ENCODE measurements around the gene SERBP1. TPM values are rescaled to one million over a fixed set of nuclear protein-coding genes. Genes with fewer than 3 reads are reported as not detected.

The SERBP1 gene
- total RNA-seq, 1 donor from 2014 or later = 135 TPM

GRCh38 chr1:67368046-67368514 lies 62.1 kb downstream of the SERBP1 start:
- ATAC-seq = no peak

GRCh38 chr1:67367370-67368045 lies 62.7 kb downstream of the SERBP1 start:
- no peaks in the 10 kb centered on the region for H3K27me3 ChIP-seq (ENCODE audit: low read depth)
- no peak overlapping the region for H3K27ac ChIP-seq
- no peaks in the 10 kb centered on the region for H3K9me3 ChIP-seq
- no peak for TF ChIP-seq CTCF (IDR thresholded peaks at IDR 0.05)
- no peak overlapping the region for H3K4me3 ChIP-seq
- no peak for DNase-seq
- intact Hi-C loops (cut with DNase I) = no loop called here
- ATAC-seq = no peak
- H3K4me1 ChIP-seq = no peaks in the 10 kb centered on the region
- no peaks in the 10 kb centered on the region for H3K36me3 ChIP-seq

More at GRCh38 chr1:67368046-67368514, 62.1 kb downstream of the SERBP1 start:
- Histone ChIP-seq H3K4me3 (no peak overlapping the region), H3K27ac (no peak overlapping the region), H3K36me3 (no peaks in the 10 kb centered on the region), H3K9me3 (no peaks in the 10 kb centered on the region), H3K4me1 (no peaks in the 10 kb centered on the region), H3K27me3 (ENCODE audit: low read depth) (no peaks in the 10 kb centered on the region)
- no peak for DNase-seq
- no peak for TF ChIP-seq CTCF (IDR thresholded peaks at IDR 0.05)
- intact Hi-C loops (cut with DNase I) = no loop called here

GRCh38 chr1:67361641-67362040 lies 68.6 kb downstream of the SERBP1 start:
- intact Hi-C loops (cut with DNase I) = no loop called here
- H3K36me3 ChIP-seq = no peaks in the 10 kb centered on the region
- H3K27me3 ChIP-seq (ENCODE audit: low read depth) = no peaks in the 10 kb centered on the region
- no peak overlapping the region for H3K4me3 ChIP-seq
- no peak for DNase-seq
- no peak overlapping the region for H3K27ac ChIP-seq
- no peaks in the 10 kb centered on the region for H3K9me3 ChIP-seq
- no peak for TF ChIP-seq CTCF (IDR thresholded peaks at IDR 0.05)
- no peak for ATAC-seq
- no peaks in the 10 kb centered on the region for H3K4me1 ChIP-seq

GRCh38 chr1:67359592-67359991 lies 70.6 kb downstream of the SERBP1 start:
- Histone ChIP-seq H3K27ac (no peak overlapping the region), H3K4me1 (no peaks in the 10 kb centered on the region), H3K27me3 (ENCODE audit: low read depth) (no peaks in the 10 kb centered on the region), H3K36me3 (no peaks in the 10 kb centered on the region), H3K4me3 (no peak overlapping the region), H3K9me3 (no peaks in the 10 kb centered on the region)
- DNase-seq (no peak), ATAC-seq (no peak)
- no peak for TF ChIP-seq CTCF (IDR thresholded peaks at IDR 0.05)
- intact Hi-C loops (cut with DNase I) = loop anchor here (5.0 kb wide), 1 partner anchor 143 kb away; no protein-coding TSS in a partner anchor

Other genes starting within 250 kb of the SERBP1 start
- gene IL12RB2, start 122.5 kb downstream of the SERBP1 start, total RNA-seq = 1.3 TPM

Data from lower lobe of right lung (tissue), 2 donors.